Cardiac fibroblast (primary cell): Measurements from ENCODE around the gene ESPN.
A peak's percentile ranks its signal among the peaks of the same experiment; 100 is the strongest.
"Not testable (repeated sequence)": the region's sequence is repeated elsewhere in the genome, so short reads cannot be mapped to it uniquely, and the experiment has no call there.

Source experiments
- DNase-seq, 2 donors: peaks; one replicate each; pipeline versions ENCODE4 v3.0.0 to v3.0.0-alpha.2; 2010; ENCODE audit warnings: low read depth in 2 of 2
- H3K4me3 ChIP-seq, 2 donors: replicated peaks in 1 of 2; 1 replicate in 1 of 2; 2 replicates in 1 of 2; pipeline ENCODE4 v1.5.1; 2011; ENCODE audit warnings: low read depth in 2 of 2, low read length in 2 of 2, mild to moderate bottlenecking in 2 of 2, moderate library complexity in 1 of 2
- CTCF ChIP-seq: IDR thresholded peaks from one replicate; pipeline ENCODE4 v1.5.1; 2011; ENCODE audit warnings: low read depth, mild to moderate bottlenecking, low read length, inconsistent platforms

Gene ESPN

GRCh38 chr1:6431645-6432579 lies 7.3 kb downstream of the ESPN start:
- not testable (repeated sequence) for H3K4me3 ChIP-seq, DNase-seq

- no peak for DNase-seq
- H3K4me3 ChIP-seq = no peak overlapping the region
- TF ChIP-seq CTCF = no peak
These were observed 9.6 kb downstream of the ESPN start for GRCh38 chr1:6434186-6434585.

- no peak overlapping the region for H3K4me3 ChIP-seq
- DNase-seq = no peak
- TF ChIP-seq CTCF = no peak
These were observed 10.6 kb downstream of the ESPN start for GRCh38 chr1:6435129-6435528.

DNA sequence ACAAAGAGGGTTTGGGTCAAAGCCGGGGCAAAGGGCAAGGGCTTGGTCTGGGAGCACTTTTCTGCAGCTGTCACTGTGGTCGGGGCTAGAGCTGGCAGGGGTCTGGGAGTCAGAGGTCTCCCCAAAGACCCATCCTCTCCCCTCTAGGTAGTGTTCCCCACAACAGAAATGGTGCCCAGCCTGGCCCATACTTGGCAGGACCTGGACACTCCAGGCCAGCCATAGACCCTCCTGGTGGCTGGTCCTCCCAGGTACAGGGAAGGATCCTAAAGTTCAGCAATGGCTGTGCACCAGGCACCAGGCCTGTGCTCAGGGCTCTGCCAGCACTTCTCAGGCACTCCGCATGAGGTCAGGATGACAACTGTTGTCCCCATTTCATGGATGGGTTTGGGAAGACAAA lies 11.0 kb downstream of the ESPN start:
- no peak overlapping the region for H3K4me3 ChIP-seq
- TF ChIP-seq CTCF = no peak

GRCh38 chr1:6436277-6436676 lies 11.7 kb downstream of the ESPN start:
- not testable (repeated sequence) for DNase-seq, H3K4me3 ChIP-seq

More for the DNA sequence above, 11.0 kb downstream of the ESPN start:
- DNase-seq = no peak

- not testable (repeated sequence) for H3K4me3 ChIP-seq, DNase-seq
These were observed 12.6 kb downstream of the ESPN start for GRCh38 chr1:6437012-6437700.

- TF ChIP-seq CTCF = peak; percentile 93
- H3K4me3 ChIP-seq = no peak overlapping the region
- DNase-seq = peak; percentile 55 to 61
These were observed 13.5 kb downstream of the ESPN start for GRCh38 chr1:6438047-6438525.
